Parietal lobe (tissue), 2 donors: Measurements from ENCODE around the gene WIPI1. TPM values are rescaled to one million over a fixed set of nuclear protein-coding genes. Genes with fewer than 3 reads are reported as not detected.

ENCODE experiments used
- small RNA-seq: library from RNA; depleted of rRNA; stranded (forward); fragments of <200 nt; gene quantifications from one replicate; pipeline ENCODE3, GENCODE V24; 2014; ENCODE audit warnings: low replicate concordance
- total RNA-seq: library from RNA; depleted of rRNA; stranded (reverse); fragments of >200 nt; gene quantifications from one replicate; pipeline ENCODE4 v1.2.3, GENCODE V29; 2014

WIPI1 gene
- 7.8 TPM for total RNA-seq

GRCh38 chr17:68457168-68457538 lies at the start of gene WIPI1:
Gene WIPI1 (minus strand): TSS chr17:68457496. CDS start chr17:68457421, 75 bp downstream.

Small RNAs within 50 kb of the gene (small RNA-seq; reads per million reads assigned to genes)
- not detected for gene MIR635

Other genes starting within 250 kb of the WIPI1 start
- 47.6 TPM for gene AMZ2, start 209.5 kb downstream of the WIPI1 start, total RNA-seq
- 0.94 TPM for gene SLC16A6, start 166.4 kb downstream of the WIPI1 start, total RNA-seq
- gene ARSG, start 166.0 kb downstream of the WIPI1 start, total RNA-seq = 6.9 TPM
- 270 TPM for gene PRKAR1A, start 54.9 kb upstream of the WIPI1 start, total RNA-seq
- 5.0 TPM for gene FAM20A, start 143.9 kb upstream of the WIPI1 start, total RNA-seq